ENCODE results near the gene OSCP1. TPM values are rescaled to one million over a fixed set of nuclear protein-coding genes. Genes with fewer than 3 reads are reported as not detected.
"Not testable (repeated sequence)": the region's sequence is repeated elsewhere in the genome, so short reads cannot be mapped to it uniquely, and the experiment has no call there.

Gene OSCP1, protein sequence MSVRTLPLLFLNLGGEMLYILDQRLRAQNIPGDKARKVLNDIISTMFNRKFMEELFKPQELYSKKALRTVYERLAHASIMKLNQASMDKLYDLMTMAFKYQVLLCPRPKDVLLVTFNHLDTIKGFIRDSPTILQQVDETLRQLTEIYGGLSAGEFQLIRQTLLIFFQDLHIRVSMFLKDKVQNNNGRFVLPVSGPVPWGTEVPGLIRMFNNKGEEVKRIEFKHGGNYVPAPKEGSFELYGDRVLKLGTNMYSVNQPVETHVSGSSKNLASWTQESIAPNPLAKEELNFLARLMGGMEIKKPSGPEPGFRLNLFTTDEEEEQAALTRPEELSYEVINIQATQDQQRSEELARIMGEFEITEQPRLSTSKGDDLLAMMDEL
- 10 to 100 TPM; 10.2 to 23.9 (median 21.5) TPM for polyA plus RNA-seq (ENCODE audit: insufficient read length in 4 of 4)

DNA sequence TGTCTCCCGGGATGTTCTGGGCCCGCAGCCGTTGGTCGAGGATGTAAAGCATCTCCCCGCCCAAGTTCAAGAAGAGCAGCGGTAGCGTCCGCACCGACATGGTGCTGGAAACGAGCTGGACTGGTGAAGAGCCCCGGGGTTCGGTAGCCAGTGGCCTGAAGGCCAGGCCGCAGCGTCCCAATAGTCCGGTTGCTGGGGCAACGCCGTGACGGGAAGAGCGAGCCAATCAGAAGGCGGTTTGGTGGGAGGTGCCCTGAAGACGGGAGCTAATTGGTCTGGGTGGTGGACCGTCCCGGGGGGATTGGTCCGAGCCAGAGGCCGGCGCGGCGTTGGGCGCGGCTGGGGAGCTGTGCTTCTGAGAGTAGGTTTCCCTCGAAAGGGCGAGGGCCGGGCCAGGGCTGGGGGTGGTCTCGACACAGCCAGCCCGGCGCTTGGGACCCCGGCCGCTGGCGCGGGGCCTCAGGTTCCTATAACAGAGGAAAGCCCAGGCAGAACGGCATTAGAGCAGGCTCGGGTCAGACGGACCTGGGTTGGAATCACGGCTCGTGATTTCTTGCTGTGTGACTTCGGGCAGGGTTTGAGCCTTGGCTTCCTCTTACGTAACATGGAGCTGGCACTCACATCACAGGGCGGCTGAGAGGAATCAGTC is at the start of gene OSCP1:
TSS of gene OSCP1 (minus strand) at position 182 of the 649 bp plus-strand sequence. CDS start at position 100, 82 bp downstream.
- DNase-seq (ENCODE audit: low read depth in 4 of 4, low spot score in 3 of 4), result peak; percentile 93 to 94 (median 94)

DNA sequence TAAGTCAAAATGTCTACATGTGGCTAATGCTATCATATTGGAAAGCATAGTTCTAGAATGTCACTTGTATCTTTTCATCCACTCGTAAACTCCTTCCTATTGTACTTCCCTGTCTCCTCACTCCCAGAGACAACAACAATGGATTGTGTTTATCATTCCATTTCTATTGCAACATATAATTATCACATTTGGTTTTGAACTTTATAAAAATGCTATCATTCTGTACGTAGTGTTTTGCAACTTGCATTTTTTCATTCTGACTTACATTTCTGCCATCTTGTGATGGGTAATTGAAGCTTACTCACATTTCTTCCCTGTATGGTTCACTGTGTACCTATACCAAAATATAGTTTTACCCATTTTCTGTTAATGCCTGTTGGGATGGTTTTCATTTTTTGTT is 47.0 kb upstream of the OSCP1 start:
- no peak for DNase-seq (ENCODE audit: low read depth in 4 of 4, low spot score in 3 of 4)

DNA sequence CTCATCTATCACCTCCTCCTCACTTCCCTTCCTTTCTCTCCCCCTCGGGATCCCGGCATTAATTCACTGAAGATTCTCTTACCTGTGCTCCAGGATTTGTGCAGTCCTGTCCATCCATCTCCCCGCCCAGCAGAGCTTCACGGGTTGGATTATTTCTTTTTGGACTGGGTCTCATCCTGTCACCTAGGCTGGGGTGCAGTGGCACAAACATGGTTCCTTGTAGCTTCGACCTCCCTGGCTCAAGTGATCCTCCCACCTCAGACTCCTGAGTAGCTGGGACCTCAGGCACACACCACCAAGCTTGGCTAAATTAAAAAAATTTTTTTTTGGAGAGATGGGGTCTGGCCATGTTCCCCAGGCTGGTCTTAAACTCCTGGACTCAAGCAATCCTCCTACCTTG is 44.7 kb upstream of the OSCP1 start:
- DNase-seq (ENCODE audit: low read depth in 4 of 4, low spot score in 3 of 4), result no peak

DNA sequence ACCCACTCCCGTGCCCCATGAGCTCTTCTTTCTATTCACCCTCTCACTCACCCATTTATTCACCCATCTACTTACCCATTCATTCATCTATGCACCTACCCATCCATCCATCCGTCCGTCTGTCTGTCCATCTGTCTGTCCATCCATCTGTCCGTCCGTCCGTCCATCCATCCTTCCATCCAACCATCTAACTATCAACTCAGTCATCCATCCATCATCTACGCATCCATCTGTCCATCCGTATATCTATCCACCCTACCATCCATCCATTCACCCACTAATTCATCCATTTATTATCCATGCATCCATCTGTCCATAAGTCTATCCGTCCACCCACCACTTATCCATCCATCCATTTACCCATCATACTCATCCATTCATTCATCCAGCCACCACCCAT is 43.3 kb upstream of the OSCP1 start:
- DNase-seq (ENCODE audit: low read depth in 4 of 4, low spot score in 3 of 4), result no peak

DNA sequence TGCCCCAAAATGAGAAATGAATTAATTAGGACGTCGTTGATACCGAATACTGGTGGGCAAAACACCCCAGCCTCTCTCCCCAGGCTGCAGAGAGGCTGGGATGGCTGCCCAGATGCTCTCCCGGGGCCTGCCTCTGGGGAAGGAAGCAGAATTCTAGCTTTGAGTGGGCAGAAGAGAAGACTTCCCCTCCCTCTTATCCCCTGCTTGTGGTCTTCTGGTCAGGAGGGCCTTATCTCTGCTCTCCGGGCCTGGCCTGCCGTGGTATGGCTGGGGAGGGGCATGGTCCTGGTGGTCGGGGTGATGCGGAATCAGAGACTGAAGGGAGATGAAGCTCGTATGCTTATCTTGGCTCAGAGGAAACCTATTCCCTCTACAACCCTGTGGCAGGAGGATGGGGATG is 42.2 kb upstream of the OSCP1 start:
- DNase-seq (ENCODE audit: low read depth in 4 of 4, low spot score in 3 of 4), result no peak

DNA sequence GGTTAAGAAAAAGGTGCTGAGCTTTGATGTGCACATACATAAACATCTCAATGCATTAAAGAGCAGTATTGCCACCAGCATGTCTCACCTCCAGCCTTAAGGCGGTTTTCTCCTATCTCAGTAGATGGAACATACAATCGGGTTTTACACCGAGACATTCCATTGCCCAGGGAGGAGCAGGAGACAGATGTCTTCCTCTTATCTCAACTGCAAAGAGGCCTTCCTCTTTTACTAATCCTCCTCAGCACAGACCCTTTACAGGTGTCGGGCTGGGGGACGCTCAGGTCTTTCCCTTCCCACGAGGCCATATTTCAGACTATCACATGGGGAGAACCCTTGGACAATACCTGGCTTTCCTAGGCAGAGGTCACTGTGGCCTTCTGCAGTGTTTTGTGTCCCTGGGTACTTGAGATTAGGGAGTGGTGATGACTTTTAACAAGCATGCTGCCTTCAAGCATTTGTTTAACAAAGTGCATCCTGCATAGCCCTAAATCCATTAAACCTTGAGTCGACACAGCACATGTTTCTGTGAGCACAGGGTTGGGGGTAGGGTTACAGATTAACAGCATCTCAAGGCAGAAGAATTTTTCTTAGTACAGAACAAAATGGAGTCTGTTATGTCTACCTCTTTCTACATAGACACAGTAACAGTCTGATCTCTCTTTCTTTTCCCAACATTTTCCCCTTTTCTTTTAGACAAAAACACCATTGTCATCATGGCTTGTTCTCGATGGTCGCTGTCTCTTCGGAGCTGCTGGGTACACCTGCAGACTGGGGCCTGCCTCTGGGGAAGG is 39.2 kb upstream of the OSCP1 start:
- not testable (repeated sequence) for DNase-seq (ENCODE audit: low read depth in 4 of 4, low spot score in 3 of 4)

DNA sequence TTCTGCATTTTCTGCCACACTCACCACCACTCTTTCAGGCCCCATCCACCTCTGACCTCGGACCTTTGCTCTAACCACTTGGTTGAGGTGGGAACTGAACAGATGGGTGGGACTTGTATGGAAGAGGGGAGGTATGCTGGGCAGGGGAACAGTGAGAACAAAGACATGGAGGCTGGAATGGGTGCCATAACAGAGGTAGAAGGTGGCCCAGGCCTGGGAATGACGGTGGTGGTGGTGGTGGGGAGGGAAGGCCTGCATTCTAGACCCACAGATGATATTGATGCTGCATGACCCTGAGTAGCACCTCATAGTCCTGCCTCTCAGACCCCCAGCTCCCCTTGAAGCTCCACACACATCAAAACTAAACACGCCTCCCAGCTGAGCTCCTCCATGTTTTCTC is 37.7 kb upstream of the OSCP1 start:
- no peak for DNase-seq (ENCODE audit: low read depth in 4 of 4, low spot score in 3 of 4)

DNA sequence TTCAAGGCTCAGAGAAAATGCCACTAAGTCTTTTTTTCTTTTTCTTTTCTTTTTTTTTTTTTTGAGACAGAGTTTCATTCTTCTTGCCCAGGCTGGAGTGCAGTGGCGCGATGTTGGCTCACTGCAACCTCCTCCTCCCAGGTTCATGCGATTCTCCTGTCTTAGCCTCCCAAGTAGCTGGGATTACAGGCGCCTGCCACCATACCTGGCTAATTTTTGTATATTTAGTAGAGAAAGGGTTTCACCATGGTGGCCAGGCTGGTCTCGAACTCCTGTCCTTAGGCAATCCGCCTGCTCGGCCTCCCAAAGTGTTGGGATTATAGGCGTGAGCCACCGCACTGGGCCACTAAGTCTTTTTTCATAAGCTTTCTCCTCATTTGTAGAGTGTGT is 37.1 kb upstream of the OSCP1 start:
- DNase-seq (ENCODE audit: low read depth in 4 of 4, low spot score in 3 of 4), result not testable (repeated sequence)

DNA sequence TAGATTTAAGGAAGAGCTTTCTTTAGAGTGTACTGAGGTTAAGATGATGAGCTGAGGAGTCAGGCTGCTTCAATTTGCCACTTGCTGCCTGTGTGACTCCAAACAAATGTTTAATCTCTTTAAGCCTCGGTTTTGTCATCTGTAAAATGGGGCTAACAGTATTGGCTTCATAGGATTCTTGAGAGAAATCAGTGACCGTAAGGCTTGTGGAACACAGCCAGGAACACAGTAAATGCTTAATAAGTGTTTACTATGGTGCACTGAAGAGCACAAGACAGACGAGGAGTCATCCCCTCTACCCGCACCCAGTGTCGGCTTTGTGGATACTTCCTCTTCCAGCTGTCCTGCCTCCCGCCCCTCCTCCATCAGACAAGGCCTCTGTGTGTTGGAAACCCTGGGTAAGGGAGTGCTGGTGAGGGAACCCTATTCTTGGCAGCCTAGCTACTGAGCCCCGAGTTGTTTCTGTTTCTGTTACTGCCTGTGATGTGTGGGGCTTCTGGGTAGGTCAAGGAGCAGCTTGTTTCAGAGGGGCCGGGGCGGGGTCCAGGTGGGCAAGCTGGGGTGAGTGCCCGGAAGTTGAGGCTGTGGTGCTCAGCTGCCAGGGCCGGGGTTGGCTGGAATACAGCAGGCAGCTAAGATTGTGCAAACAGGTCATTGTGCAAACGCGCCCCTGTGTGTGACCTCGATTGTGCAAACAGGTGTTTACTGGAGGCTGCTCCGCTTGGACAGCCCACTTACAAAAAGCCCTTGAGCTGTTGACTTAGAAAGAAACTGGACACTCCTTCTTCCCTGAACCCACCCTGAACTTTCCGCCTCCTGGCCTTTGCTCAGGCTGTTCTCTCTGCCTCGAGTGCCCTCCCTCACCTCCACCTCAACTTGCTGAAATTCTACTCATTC is 36.4 kb upstream of the OSCP1 start:
- no peak for DNase-seq (ENCODE audit: low read depth in 4 of 4, low spot score in 3 of 4)

DNA sequence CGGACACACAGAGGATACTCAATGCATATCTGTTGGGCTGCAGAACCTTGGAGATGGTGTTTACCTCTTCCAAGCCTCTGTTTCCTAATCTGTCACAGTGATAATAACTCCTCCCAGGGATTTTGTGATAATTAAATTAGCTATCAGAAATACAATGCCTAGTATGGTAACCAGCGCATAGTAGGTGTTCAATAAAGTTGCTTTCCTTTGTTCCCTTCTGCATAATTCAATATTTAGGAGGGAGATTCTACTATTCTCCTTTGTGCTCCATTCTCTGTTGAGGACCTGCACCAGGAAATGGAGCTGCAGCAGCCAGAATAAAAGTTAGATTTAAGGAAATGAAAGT is 35.8 kb upstream of the OSCP1 start:
- no peak for DNase-seq (ENCODE audit: low read depth in 4 of 4, low spot score in 3 of 4)

DNA sequence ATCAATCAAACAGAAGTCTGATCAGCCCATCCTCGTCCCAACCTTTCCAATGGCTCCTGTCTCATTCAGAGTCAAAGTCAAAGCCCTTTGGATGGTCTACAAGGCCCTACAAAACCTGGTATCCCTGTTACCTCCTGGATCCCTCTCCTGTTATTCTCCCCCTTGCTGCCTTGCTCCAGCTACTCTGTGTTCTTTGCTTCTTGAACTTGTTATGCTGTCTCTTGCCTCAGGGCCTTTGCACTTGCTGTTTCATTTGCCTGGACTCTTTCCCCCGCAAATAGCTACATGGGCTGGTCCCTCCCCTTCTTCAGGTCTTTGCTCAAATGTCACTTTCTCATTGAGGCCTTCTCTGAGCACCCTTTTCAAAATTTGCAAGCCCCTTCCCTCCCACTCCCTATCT is 33.8 kb upstream of the OSCP1 start:
- no peak for DNase-seq (ENCODE audit: low read depth in 4 of 4, low spot score in 3 of 4)

DNA sequence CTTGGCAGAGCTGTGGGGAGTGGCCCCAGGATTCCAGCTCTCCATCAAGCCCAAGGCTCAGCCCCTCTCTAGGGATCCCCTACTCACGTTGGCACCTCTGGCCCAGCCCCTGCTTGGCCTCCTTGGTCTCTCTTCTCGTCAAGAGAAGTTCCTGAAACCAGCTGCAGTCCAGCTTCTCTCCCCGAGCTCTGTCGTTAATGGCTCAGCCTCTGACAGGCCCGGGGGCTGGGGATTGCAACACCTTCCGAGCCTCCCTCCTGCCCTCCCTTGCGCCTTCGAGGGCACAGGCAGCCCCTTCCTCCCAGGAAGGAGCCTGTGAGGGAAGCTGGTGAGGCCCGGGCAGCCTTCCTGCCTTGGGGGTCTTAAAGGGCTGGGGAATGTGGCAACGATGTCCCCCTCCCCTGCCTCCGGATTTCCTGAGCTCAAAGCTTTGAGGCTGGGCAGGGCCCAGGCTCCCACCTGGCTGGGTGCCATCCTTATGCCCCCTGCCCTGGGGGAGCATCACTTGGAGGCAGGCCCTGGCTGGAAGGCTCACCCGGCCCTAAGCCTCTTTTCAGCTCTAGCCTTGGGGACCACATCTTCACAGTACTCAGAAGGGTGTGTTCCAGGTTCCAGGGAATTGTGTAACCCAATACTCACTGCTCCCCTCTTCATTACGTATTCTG is 32.6 kb upstream of the OSCP1 start, which contains the start of gene CSF3R:
TSS of gene CSF3R (minus strand) at position 190 of the 665 bp plus-strand sequence. CDS start 3,417 bp downstream, outside the sequence.
- DNase-seq (ENCODE audit: low read depth in 4 of 4, low spot score in 3 of 4), result no peak

DNA sequence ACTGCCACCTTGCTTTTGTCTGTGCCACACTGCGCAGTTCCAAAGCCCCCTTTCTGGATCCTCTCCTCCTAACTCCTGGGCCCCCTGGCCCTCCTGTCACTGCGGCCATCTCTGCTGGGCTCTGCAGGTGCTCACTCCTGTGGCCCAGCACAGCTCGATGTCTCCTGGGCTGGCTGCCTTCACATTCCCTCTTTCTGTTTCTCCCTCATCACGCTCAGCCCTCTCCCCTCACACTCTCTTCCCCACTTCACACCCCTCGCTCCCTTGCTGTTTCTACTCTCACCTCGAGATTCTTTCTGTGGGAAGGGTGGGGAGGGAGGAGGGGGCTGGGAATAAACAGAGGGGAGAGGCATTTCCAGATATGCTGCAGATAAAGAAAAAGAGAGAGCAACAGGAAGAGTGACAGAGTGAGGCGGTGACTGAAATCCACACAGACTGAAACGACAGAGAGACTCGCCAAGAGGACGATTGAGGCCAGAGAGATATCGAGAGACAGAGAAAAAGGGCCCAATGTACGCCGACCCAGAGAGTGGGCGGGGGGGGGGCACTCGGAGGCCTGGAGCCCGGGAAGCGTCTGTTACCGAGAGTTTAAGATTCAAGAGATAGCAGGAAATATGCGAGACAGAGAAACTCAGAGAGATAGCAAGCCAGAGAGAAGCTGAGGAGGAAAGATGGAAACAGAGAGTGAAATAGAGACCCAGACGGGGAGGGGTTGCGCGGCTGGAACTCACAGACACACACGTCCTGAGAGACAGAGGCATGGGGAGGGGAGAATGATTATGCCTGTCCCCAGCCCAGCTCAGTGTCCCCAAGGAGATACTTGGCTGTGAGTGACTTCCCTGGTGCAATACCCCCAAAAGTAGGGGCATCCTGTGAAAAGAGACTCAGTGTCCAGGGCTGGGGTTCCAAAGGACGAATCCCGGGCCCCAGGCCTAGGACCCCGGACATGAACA is 31.8 kb upstream of the OSCP1 start:
- DNase-seq (ENCODE audit: low read depth in 4 of 4, low spot score in 3 of 4), result no peak

DNA sequence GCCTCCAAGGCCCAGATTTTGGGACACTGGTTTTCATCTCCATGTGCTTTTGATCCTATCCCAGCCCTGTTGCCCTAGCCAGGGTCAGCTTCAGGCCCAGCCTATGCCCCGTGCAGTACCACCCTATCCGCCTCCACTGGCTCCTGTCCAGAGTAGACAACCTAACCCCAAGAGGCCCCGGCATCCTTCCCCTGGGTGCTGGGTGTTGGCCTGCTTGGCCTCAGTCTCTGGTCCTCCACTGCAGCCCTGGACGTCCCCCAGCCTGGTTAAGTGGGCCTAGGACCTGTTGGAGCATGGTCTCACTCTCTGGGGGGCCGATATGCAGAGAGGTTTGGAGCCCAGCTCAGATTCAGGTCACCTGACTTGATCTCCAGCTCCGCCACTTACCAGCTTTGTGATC is 30.8 kb upstream of the OSCP1 start:
- no peak for DNase-seq (ENCODE audit: low read depth in 4 of 4, low spot score in 3 of 4)

DNA sequence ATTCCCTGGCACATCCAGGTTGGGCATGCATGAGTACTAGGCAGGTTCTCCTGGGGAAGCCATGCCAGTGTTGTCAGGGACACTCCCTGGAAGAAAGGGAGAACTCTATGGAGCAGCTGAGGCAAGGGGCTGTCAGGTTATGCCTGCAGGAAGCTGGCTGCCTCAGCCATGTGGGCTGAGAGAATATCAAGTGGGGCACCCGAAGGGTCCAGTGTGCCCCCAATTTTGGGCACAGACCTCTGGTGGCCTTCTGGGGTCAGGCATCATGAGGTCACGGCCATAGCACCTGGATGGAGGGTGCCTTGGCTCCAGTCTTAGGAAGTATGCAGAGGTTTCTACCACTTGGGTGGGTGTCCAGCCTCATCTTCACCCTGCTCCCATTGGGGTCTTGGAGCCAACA is 29.9 kb upstream of the OSCP1 start:
- no peak for DNase-seq (ENCODE audit: low read depth in 4 of 4, low spot score in 3 of 4)

DNA sequence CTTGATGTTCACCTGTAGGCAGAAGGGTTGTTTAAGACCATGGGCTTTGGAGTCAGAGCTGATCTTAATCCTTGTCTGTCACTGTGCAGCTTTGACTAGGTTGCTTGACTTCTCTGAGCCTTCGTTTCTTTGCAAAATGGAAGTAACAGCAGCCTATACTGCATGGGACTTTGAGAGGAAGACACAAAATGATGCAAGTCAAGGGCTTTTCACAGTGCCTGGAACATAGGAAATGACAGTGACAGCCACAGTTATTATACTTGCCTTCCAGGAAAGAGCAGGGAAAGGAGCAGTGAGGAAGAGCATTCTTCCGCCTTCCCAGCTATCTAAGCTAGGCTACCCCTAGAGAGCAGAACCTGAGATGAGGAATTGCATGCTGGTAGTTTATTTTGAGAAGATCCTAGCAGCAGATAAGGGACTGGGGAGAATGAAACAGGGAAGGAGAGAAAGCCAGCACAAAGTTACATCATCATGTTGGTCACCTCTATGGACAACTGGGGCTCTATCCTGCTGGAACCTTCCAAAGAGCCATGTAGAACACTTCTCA is 29.3 kb upstream of the OSCP1 start:
- DNase-seq (ENCODE audit: low read depth in 4 of 4, low spot score in 3 of 4), result no peak

DNA sequence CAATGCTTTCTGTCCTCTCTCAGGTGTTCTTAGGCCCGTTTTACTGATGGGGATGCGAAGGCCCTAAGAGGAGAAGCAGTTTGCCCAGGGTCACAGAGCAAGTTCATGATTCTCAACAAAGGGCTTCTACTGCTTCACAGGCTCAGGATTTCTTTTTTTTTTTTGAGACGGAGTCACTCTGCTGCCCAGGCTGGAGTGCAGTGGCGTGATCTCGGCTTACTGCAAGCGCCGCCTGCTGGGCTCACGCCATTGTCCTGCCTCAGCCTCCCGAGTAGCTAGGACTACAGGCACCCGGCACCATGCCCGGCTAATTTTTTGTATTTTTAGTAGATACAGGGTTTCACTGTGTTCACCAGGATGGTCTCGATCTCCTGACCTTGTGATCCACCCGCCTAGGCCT is 27.4 kb upstream of the OSCP1 start:
- DNase-seq (ENCODE audit: low read depth in 4 of 4, low spot score in 3 of 4), result not testable (repeated sequence)

DNA sequence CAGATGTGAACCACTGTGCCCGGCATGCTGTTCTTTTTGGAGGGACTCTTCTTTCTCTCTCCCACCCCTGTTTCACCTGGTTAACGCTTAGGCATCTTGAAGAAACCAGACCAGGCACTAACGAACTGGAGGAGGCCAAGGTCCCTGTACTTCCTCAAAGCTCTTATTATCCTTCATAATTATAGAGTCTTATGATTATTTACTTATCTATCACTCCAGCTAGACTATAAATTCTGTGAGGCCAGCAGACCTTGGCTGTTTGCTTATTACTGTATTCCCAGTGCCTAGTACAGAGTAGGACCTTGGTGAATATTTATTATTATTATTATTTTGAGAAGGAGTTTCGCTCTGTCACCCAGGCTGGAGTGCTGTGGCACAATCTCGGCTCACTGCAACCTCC is 26.7 kb upstream of the OSCP1 start:
- DNase-seq (ENCODE audit: low read depth in 4 of 4, low spot score in 3 of 4), result no peak
